GM23338 (cell line): ENCODE data around the gene LYZL2.
"Not testable (repeated sequence)": the region's sequence is repeated elsewhere in the genome, so short reads cannot be mapped to it uniquely, and the experiment has no call there.

Experiments
- EZH2 ChIP-seq: fragments of 200-600 bp; sonication (generic); IDR thresholded peaks from one replicate; pipeline ENCODE4 v1.8.0; 2017; ENCODE audit warnings: antibody characterized with exemption, mild to moderate bottlenecking, low read depth; ENCODE audit not compliant: unreplicated experiment
- JUNB ChIP-seq: IDR thresholded peaks from one replicate; pipeline ENCODE4 v1.6.1; 2016; ENCODE audit warnings: antibody characterized with exemption; ENCODE audit not compliant: unreplicated experiment
- TF ChIP-seq, protein P1 (sequence below), 2 experiments: fragments of 200-600 bp in 1 of 2; sonication (generic) in 1 of 2; conservative IDR thresholded peaks; 2 replicates each; pipeline versions ENCODE4 v1.5.1 to v1.6.1; 2016 to 2017; ENCODE audit warnings: antibody characterized with exemption in 2 of 2, low read depth in 2 of 2, mild to moderate bottlenecking in 2 of 2, moderate library complexity in 1 of 2

DNA sequence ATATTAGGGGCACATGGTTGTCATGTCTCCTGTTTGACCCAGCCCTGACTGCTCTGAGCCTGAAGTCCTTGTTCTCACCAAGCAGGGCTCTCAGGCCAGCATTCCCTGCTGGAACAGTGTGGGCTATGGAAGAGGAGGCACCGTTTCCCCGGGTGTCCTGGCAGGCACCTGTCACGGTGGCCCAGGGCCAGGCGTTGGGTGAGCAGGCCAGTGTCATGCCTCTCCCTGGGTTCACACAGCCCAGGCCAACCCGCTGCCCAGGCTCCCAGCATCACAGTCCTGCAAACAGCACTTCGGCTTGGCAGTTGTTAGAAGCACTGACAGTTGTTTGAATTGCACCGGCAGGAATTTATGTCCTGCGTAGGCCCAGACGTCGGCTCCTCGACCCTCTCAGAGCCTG, 38.4 kb upstream of the LYZL2 start:
- TF ChIP-seq, protein P1, sequence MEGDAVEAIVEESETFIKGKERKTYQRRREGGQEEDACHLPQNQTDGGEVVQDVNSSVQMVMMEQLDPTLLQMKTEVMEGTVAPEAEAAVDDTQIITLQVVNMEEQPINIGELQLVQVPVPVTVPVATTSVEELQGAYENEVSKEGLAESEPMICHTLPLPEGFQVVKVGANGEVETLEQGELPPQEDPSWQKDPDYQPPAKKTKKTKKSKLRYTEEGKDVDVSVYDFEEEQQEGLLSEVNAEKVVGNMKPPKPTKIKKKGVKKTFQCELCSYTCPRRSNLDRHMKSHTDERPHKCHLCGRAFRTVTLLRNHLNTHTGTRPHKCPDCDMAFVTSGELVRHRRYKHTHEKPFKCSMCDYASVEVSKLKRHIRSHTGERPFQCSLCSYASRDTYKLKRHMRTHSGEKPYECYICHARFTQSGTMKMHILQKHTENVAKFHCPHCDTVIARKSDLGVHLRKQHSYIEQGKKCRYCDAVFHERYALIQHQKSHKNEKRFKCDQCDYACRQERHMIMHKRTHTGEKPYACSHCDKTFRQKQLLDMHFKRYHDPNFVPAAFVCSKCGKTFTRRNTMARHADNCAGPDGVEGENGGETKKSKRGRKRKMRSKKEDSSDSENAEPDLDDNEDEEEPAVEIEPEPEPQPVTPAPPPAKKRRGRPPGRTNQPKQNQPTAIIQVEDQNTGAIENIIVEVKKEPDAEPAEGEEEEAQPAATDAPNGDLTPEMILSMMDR (conservative IDR thresholded peaks at IDR 0.05; ENCODE audit: low read depth in 2 of 2): not testable (repeated sequence)
- TF ChIP-seq EZH2, JUNB: not testable (repeated sequence)
